Hypothalamus (tissue), 51 donors: ENCODE data around the gene FMNL3.
A peak's percentile ranks its signal among the peaks of the same experiment; 100 is the strongest.
"Not testable (repeated sequence)": the region's sequence is repeated elsewhere in the genome, so short reads cannot be mapped to it uniquely, and the experiment has no call there.

Source experiments
- DNase-seq, 51 donors: peaks; one replicate each; lab custom pipeline; 2025; lab: John Stamatoyannopoulos, UW

FMNL3 gene, protein sequence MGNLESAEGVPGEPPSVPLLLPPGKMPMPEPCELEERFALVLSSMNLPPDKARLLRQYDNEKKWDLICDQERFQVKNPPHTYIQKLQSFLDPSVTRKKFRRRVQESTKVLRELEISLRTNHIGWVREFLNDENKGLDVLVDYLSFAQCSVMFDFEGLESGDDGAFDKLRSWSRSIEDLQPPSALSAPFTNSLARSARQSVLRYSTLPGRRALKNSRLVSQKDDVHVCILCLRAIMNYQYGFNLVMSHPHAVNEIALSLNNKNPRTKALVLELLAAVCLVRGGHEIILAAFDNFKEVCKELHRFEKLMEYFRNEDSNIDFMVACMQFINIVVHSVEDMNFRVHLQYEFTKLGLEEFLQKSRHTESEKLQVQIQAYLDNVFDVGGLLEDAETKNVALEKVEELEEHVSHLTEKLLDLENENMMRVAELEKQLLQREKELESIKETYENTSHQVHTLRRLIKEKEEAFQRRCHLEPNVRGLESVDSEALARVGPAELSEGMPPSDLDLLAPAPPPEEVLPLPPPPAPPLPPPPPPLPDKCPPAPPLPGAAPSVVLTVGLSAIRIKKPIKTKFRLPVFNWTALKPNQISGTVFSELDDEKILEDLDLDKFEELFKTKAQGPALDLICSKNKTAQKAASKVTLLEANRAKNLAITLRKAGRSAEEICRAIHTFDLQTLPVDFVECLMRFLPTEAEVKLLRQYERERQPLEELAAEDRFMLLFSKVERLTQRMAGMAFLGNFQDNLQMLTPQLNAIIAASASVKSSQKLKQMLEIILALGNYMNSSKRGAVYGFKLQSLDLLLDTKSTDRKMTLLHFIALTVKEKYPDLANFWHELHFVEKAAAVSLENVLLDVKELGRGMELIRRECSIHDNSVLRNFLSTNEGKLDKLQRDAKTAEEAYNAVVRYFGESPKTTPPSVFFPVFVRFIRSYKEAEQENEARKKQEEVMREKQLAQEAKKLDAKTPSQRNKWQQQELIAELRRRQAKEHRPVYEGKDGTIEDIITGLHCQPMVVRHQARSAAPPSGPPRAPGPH

DNA sequence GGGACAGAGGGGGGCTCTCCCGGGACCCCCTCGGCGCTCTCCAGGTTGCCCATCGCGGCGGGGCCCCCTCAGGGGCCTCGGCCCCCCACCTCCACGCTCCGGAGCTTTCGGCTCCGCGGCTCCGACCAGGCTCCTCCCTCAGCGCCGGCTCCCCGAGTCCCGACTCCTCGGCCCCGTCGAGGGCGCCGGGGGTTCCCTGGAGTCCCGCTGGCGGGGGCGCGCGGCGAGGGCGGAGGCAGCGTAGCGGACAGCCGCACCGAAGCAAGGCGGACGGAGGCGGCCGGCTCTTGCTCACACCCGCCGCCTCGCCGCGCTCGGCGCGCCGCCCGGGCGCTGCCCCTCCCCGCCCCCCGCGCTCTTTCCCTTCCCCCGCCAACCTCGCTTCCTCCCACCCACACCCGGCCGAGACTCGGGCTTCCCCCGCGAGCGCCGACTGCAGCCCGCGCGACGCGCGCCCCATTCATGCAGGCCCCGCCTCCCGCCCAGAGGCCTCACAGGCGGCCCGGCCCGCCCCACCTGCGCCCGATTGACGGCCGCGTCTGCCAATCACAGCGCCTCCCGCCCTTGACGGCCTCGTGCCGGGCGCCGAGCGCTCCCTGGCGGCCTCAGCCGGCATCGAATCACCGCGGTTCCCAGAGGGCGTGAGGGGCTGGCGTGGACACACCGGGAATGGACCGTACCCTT is at the start of gene FMNL3:
Gene FMNL3, minus strand, starts transcription at position 278 of the 684 bp plus-strand sequence. Its CDS starts 225 bp downstream, at position 53.
- peak; percentile 66 to 99 (median 95) for DNase-seq

- no peak for DNase-seq
These were observed 43.8 kb upstream of the FMNL3 start for GRCh38 chr12:49750996-49751393.

DNA sequence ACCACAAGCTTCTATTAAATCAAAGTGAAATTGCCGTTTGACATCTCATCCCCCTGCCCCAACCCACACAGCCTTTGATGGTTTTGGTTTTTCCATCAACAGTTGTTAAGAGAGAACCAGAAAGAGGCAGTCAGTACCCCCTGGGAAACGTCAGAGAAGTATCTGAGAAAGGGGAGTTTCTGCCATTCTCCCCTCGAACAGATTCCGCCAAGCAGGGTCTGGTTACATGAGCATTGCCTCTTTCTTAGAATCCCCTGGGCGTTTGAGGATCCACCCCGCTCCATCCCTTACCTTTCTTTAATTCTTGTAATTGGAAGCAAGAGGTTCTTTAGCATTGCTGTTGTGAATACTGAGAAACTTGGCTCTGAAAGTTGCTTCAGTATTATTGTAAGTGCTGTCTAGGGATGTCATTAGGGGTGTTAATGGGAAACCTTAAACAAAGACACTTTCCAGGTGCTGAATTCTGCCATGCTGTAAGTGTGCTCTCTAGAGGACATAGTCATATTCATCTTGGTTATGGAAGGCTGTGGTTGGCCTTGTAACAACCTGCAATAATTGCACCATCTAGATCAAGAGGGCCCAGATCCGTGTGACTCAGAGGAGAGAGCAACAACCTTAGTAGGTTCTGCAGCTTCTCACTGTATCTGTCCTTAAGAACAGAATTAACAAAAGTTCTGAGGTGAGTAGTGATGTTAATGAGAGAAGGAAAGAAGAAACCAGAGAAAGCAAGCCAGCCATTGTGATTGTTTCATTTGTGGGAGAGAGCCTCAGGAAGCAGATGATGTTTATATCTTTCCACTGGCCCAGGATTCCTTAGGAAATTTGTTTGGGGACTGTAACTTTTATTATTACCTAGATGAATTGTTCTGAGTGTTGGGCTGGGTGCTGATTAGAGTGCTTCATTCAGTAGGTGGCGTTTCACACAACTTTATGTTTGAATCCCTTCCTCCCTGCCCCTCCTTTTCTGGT is 43.1 kb upstream of the FMNL3 start:
- no peak for DNase-seq

GRCh38 chr12:49748800-49749199 is 41.6 kb upstream of the FMNL3 start:
- no peak for DNase-seq

GRCh38 chr12:49748306-49748705 is 41.1 kb upstream of the FMNL3 start:
- no peak for DNase-seq

GRCh38 chr12:49744363-49744885 is 37.2 kb upstream of the FMNL3 start:
- no peak for DNase-seq

DNA sequence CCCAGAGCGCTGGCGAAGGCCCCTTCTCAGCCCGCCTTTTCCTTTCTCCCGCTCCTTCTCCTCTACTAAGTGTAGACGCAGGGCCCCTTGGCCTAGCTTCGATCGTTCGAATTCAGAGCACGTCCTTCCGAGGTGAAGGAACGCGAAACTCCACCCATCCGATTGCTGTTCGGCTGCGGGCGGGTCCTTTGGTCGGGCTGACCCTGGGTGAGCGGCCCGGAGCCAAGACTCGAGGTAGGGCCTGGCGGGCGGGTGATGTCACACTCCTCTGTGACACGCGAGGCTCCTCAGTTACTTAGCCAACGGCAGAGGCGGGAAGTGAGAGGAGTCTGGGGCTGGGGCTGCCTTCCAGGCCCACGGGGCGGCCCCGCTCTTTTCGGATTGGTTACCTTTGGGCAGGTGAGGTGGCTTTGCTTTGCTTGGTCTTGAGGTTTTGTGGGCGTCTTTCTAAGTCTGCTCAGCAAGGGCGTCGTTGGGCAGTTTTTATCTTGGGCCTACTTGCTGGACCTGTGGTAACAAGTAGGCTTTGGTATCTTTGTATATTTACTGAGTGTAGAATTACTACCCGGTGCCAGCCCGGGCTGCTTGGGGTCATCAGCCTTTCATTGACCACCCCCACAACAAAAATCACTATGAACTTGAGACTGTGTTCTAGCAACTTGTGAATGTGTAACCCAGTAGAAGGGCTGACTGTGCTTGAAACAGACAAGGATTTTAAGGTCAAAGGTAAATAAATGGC is 34.8 kb upstream of the FMNL3 start:
- DNase-seq, result peak in 35 of 51 donors; percentile 35 to 84 (median 69)

DNA sequence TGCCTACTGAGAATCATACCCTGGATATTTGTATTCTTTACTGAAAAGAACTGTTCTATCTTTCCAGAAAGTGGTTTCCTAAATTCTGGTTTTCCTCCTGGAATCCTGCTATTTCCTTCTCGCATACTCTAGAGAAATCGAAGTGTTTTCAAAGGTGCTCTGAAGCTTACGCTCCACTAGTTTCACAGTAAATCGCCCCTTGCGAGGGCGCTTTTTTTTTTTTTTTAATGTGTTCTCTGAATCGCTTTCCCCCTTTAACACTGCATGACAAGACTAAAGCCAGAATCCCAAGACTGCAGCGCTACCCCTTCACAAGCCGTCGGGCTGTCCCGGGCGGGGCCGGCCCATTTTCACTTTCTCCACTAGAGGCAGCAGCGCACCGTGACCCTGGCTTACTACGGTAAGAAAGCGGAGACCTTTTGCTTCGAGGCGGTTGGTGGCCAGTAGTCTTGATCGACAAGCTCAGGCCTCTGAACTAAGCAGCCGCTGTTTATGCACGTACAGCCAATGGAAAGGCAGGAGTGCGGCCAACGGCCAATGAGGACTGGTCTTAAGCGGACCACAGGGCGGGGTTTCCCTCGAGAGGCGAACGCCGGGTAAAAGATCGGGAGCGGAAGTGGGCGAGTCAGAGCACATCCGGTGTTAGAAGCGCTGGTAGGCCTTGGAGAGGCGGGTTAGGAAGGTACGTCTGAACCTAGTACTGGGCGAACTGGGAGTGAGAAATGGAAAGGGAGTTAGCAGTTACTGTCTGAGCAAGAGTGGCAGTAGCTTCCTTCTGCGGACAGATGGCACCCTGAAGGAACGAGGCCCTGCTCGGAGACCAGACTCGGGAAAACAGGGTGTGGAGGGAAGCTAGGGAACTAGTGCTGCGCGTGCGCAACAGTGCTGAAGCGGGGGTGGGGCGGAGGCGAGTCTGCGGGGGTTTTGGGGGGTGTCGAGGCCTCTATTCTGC is 34.0 kb upstream of the FMNL3 start, which contains the start of gene TMBIM6:
Gene TMBIM6, plus strand, starts transcription at position 628 of the 952 bp plus-strand sequence. CDS start 10,937 bp downstream, outside the sequence.
- DNase-seq, result peak; percentile 82 to 100 (median 99)

GRCh38 chr12:49740277-49740676 is 33.1 kb upstream of the FMNL3 start:
- DNase-seq, result not testable (repeated sequence)

- not testable (repeated sequence) for DNase-seq
These were observed 31.5 kb upstream of the FMNL3 start for GRCh38 chr12:49738721-49739120.

- not testable (repeated sequence) for DNase-seq
These were observed 27.7 kb upstream of the FMNL3 start for GRCh38 chr12:49734900-49735299.

GRCh38 chr12:49733219-49734017 is 26.2 kb upstream of the FMNL3 start:
- no peak for DNase-seq

DNA sequence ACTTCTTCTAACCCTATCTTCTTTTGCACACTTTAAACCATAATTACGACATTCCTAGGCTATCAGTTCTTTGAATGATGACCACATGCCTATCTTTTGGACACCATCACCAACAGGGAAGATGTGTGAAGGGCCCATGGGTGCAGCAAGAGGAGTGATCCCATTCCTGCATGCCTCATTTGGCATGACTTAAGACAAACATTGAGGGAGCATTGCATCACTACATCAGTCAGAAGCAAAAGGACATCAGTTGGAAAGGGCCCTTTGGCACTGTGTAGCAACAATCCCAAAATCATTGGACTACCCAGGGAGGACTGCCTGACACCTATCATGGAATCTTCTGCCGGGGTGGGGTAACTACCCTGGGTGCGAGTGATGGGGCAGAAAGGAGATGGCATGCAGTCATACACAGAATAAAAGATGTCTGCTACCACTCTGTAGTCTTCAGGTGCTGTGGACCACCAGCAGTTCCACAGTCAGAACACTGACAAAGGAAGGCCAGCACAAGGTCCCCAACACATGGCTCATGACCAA is 23.4 kb upstream of the FMNL3 start:
- no peak for DNase-seq

GRCh38 chr12:49730050-49730449 is 22.8 kb upstream of the FMNL3 start:
- no peak for DNase-seq

GRCh38 chr12:49728446-49728845 is 21.2 kb upstream of the FMNL3 start:
- no peak for DNase-seq

DNA sequence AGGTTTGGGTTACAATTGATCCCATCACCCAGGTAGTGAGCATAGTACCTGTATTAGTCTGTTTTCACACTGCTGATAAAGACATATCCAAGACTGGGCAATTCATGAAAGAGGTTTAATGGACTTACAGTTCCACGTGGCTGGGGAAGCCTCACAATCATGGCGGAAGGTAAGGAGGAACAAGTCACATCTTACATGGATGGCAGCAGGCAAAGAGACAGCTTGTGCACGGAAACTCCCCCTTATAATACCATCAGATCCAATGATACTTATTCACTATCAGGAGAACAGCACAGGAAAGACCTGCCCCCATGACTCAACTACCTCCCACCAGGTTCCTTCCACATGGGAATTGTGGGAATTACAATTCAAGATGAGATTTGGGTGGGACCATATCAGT is 14.2 kb upstream of the FMNL3 start:
- not testable (repeated sequence) for DNase-seq
